Measurements from ENCODE around the gene CRYBA4. TPM values are rescaled to one million over a fixed set of nuclear protein-coding genes. Genes with fewer than 3 reads are reported as not detected.

CRYBA4 gene
- total and polyA plus RNA-seq, 2 of the 13 experiments (the other 11 are each of a cell fraction or from before 2014, with no cell fraction given): not detected

DNA sequence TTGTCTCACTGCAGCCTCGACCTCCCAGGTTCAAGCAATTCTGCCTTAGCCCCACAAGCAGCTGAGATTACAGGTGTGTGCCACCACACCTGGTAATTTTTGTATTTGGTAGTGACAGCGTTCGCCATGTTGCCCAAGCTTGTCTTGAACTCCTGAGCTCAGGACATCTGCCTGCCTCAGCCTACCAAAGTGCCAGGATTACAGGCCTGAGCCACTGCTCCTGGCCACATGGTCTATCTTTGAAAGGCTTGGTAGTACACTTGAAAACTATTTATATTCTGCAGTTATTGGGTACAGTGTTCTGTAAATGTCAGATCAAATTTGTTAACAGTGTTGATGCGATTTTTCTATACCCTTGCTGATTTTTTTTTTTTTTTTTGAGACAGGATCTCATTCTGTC lies 9.5 kb downstream of the CRYBA4 start:
- FAIRE-seq (no peak), DNase-seq (ENCODE audit: low spot score) (no peak), ATAC-seq (no peak)
- H3K36me3 ChIP-seq (replicated peaks in 1 of 2; ENCODE audit: control insufficient read depth in 1 of 2, insufficient read depth in 2 of 2, low read length in 2 of 2): no peaks in the 10 kb centered on the region
- in situ Hi-C loops (cut with HindIII; ENCODE audit: extremely low pct_ligation_motif_present, low pct_unique_long_range_greater_than_20kb) (no loop called here), intact Hi-C loops (cut with micrococcal nuclease; ENCODE audit: unreplicated experiment) (no loop called here)
- no peaks in the 10 kb centered on the region for H3K79me2 ChIP-seq (ENCODE audit: insufficient read depth, low read length)
- no peak for TF ChIP-seq ZNF768 (CRISPR knock-in tag; IDR thresholded peaks at IDR 0.05)
- no peak for TF ChIP-seq HNF4G (IDR thresholded peaks at IDR 0.05; ENCODE audit: borderline replicate concordance, low read depth, low read length)
- no peak for TF ChIP-seq HNF4G (CRISPR knock-in tag; IDR thresholded peaks at IDR 0.05; ENCODE audit: borderline replicate concordance, low read depth)
- TF ChIP-seq ZNF607 (CRISPR knock-in tag; IDR thresholded peaks at IDR 0.05; ENCODE audit: borderline replicate concordance): no peak
- no peak for TF ChIP-seq KAT2B (IDR thresholded peaks at IDR 0.05; ENCODE audit: borderline replicate concordance, low read depth, low read length)
- no peak for TF ChIP-seq ZNF720 (CRISPR knock-in tag; IDR thresholded peaks at IDR 0.05)
- TF ChIP-seq, protein P1, sequence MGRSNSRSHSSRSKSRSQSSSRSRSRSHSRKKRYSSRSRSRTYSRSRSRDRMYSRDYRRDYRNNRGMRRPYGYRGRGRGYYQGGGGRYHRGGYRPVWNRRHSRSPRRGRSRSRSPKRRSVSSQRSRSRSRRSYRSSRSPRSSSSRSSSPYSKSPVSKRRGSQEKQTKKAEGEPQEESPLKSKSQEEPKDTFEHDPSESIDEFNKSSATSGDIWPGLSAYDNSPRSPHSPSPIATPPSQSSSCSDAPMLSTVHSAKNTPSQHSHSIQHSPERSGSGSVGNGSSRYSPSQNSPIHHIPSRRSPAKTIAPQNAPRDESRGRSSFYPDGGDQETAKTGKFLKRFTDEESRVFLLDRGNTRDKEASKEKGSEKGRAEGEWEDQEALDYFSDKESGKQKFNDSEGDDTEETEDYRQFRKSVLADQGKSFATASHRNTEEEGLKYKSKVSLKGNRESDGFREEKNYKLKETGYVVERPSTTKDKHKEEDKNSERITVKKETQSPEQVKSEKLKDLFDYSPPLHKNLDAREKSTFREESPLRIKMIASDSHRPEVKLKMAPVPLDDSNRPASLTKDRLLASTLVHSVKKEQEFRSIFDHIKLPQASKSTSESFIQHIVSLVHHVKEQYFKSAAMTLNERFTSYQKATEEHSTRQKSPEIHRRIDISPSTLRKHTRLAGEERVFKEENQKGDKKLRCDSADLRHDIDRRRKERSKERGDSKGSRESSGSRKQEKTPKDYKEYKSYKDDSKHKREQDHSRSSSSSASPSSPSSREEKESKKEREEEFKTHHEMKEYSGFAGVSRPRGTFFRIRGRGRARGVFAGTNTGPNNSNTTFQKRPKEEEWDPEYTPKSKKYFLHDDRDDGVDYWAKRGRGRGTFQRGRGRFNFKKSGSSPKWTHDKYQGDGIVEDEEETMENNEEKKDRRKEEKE (IDR thresholded peaks at IDR 0.05): no peak
- TF ChIP-seq, protein P2, sequence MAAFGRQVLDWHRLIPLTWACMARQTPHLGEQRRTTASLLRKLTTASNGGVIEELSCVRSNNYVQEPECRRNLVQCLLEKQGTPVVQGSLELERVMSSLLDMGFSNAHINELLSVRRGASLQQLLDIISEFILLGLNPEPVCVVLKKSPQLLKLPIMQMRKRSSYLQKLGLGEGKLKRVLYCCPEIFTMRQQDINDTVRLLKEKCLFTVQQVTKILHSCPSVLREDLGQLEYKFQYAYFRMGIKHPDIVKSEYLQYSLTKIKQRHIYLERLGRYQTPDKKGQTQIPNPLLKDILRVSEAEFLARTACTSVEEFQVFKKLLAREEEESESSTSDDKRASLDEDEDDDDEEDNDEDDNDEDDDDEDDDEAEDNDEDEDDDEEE (CRISPR knock-in tag; IDR thresholded peaks at IDR 0.05): no peak
- TF ChIP-seq FOSL1 (CRISPR knock-in tag; IDR thresholded peaks at IDR 0.05; ENCODE audit: borderline replicate concordance): no peak
- no peak for TF ChIP-seq ZNF441 (CRISPR knock-in tag; IDR thresholded peaks at IDR 0.05; ENCODE audit: borderline replicate concordance)
- TF ChIP-seq ZNF709 (CRISPR knock-in tag; IDR thresholded peaks at IDR 0.05): no peak
- TF ChIP-seq NFRKB (IDR thresholded peaks at IDR 0.05): no peak
- TF ChIP-seq PRMT3 (CRISPR knock-in tag; IDR thresholded peaks at IDR 0.05; ENCODE audit: borderline replicate concordance, low read depth): no peak
- TF ChIP-seq, protein P3, sequence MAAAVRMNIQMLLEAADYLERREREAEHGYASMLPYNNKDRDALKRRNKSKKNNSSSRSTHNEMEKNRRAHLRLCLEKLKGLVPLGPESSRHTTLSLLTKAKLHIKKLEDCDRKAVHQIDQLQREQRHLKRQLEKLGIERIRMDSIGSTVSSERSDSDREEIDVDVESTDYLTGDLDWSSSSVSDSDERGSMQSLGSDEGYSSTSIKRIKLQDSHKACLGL (CRISPR knock-in tag; IDR thresholded peaks at IDR 0.05): no peak
- no peak for TF ChIP-seq HMG20A (CRISPR knock-in tag; IDR thresholded peaks at IDR 0.05; ENCODE audit: borderline replicate concordance)
- no peak overlapping the region for H3K4me3 ChIP-seq (replicated peaks in 1 of 3; ENCODE audit: insufficient read depth in 1 of 3, low read depth in 2 of 3, low read length in 3 of 3)
- WGBS (ENCODE audit: low lambda C conversion rate): 0% methylated on average over 4 of the region's 4 CpGs
- POLR2A ChIA-PET: no interaction called here
- CTCF ChIA-PET (ENCODE audit: low intra/inter-chr PET ratio, low total read pairs): no interaction called here
- no TSS peak for BruUV-seq (replicated peaks)
- peaks cover 0 to 7% of the 10 kb centered on the region in 2 experiments; a peak in 2 of 5 replicates for H3K27me3 ChIP-seq (ENCODE audit: control insufficient read depth in 1 of 2, insufficient read depth in 2 of 2, low read length in 2 of 2)
- H3K27ac ChIP-seq (ENCODE audit: extremely low read length, insufficient read depth, low read length): no peak overlapping the region
- no peak overlapping the region for H2AFZ ChIP-seq (ENCODE audit: low read length)
- no peaks in the 10 kb centered on the region for H4K20me1 ChIP-seq (ENCODE audit: insufficient read depth, low read length)
- H3K9ac ChIP-seq (ENCODE audit: insufficient read depth, low read depth, low read length): no peak overlapping the region
- no peaks in the 10 kb centered on the region for H3K4me1 ChIP-seq (ENCODE audit: insufficient read depth, low read length)
- H3K9me3 ChIP-seq (ENCODE audit: low read length): no peaks in the 10 kb centered on the region
- H3K4me2 ChIP-seq (ENCODE audit: low read depth, low read length): no peak overlapping the region
